HG02588 (cell line): Measurements from ENCODE around the gene TCF7L2.

Experiments used
- ATAC-seq: cut with Tn5 transposase; IDR thresholded peaks from one replicate; pipeline ENCODE4 v1.9.1; 2021; ENCODE audit warnings: mild to moderate bottlenecking, moderate library complexity; ENCODE audit not compliant: unreplicated experiment

Gene TCF7L2

GRCh38 chr10:113168584-113168983 is 218.5 kb downstream of the TCF7L2 start:
- ATAC-seq = no peak

- ATAC-seq = no peak
These were observed 219.1 kb downstream of the TCF7L2 start for GRCh38 chr10:113169111-113169510.

GRCh38 chr10:113169853-113170460 is 219.9 kb downstream of the TCF7L2 start:
- peak; percentile 83 for ATAC-seq

- no peak for ATAC-seq
These were observed 221.6 kb downstream of the TCF7L2 start for GRCh38 chr10:113171662-113172061.

GRCh38 chr10:113175176-113175575 is 225.1 kb downstream of the TCF7L2 start:
- ATAC-seq = no peak

- no peak for ATAC-seq
These were observed 226.0 kb downstream of the TCF7L2 start for GRCh38 chr10:113175756-113176651.

- no peak for ATAC-seq
These were observed 226.7 kb downstream of the TCF7L2 start for GRCh38 chr10:113176652-113177155.

GRCh38 chr10:113177156-113177935 is 227.3 kb downstream of the TCF7L2 start:
- ATAC-seq = no peak

GRCh38 chr10:113177936-113178335 is 227.9 kb downstream of the TCF7L2 start:
- ATAC-seq = no peak

GRCh38 chr10:113178771-113179170 is 228.7 kb downstream of the TCF7L2 start:
- no peak for ATAC-seq

- no peak for ATAC-seq
These were observed 229.2 kb downstream of the TCF7L2 start for GRCh38 chr10:113179265-113179664.

GRCh38 chr10:113179966-113180365 is 229.9 kb downstream of the TCF7L2 start:
- no peak for ATAC-seq

GRCh38 chr10:113180401-113181154 is 230.5 kb downstream of the TCF7L2 start:
- no peak for ATAC-seq

GRCh38 chr10:113182154-113182553 is 232.1 kb downstream of the TCF7L2 start:
- no peak for ATAC-seq

GRCh38 chr10:113183573-113183972 is 233.5 kb downstream of the TCF7L2 start:
- ATAC-seq = no peak

GRCh38 chr10:113187063-113187777 is 237.2 kb downstream of the TCF7L2 start:
- ATAC-seq = no peak

- ATAC-seq = no peak
These were observed 249.4 kb downstream of the TCF7L2 start for GRCh38 chr10:113199459-113199858.

GRCh38 chr10:113202011-113202410 is 252.0 kb downstream of the TCF7L2 start:
- ATAC-seq = no peak

GRCh38 chr10:113207924-113208323 is 257.9 kb downstream of the TCF7L2 start:
- ATAC-seq = no peak

GRCh38 chr10:113213035-113213434 is 263.0 kb downstream of the TCF7L2 start:
- ATAC-seq = no peak
